Measurements from ENCODE around the gene PEX14. TPM values are rescaled to one million over a fixed set of nuclear protein-coding genes. Genes with fewer than 3 reads are reported as not detected.

The PEX14 gene
- total RNA-seq, 1 donor from 2014 or later = 24.0 TPM

GRCh38 chr1:10642403-10643080, 167.8 kb downstream of the PEX14 start:
- ATAC-seq (no peak), DNase-seq (ENCODE audit: low spot score) (no peak)

- no peak for DNase-seq (ENCODE audit: low spot score)
- no peak for ATAC-seq
These were observed 169.0 kb downstream of the PEX14 start for GRCh38 chr1:10643607-10644306.

- DNase-seq (ENCODE audit: low spot score) (no peak), ATAC-seq (no peak)
These were observed 169.8 kb downstream of the PEX14 start for GRCh38 chr1:10644307-10645128.

- ATAC-seq = peak; percentile 61
- no peak for DNase-seq (ENCODE audit: low spot score)
These were observed 171.7 kb downstream of the PEX14 start for GRCh38 chr1:10646347-10646861.

- no peak for ATAC-seq
- no peak for DNase-seq (ENCODE audit: low spot score)
These were observed 172.8 kb downstream of the PEX14 start for GRCh38 chr1:10647414-10648170.

- DNase-seq (ENCODE audit: low spot score) (no peak), ATAC-seq (no peak)
These were observed 174.2 kb downstream of the PEX14 start for GRCh38 chr1:10648689-10649516.

- ATAC-seq (no peak), DNase-seq (ENCODE audit: low spot score) (no peak)
These were observed 174.9 kb downstream of the PEX14 start for GRCh38 chr1:10649517-10650201.

- DNase-seq (ENCODE audit: low spot score) = no peak
- no peak for ATAC-seq
These were observed 176.0 kb downstream of the PEX14 start for GRCh38 chr1:10650556-10651388.

- ATAC-seq (peak; percentile 20), DNase-seq (ENCODE audit: low spot score) (no peak)
These were observed 176.6 kb downstream of the PEX14 start for GRCh38 chr1:10651389-10651766.

- no peak for DNase-seq (ENCODE audit: low spot score)
- ATAC-seq = no peak
These were observed 177.0 kb downstream of the PEX14 start for GRCh38 chr1:10651793-10652192.

GRCh38 chr1:10652626-10653025, 177.9 kb downstream of the PEX14 start:
- ATAC-seq (peak; percentile 61), DNase-seq (ENCODE audit: low spot score) (no peak)

- DNase-seq (ENCODE audit: low spot score) = no peak
These were observed 178.8 kb downstream of the PEX14 start for GRCh38 chr1:10653370-10654125.

GRCh38 chr1:10655002-10655401, 180.3 kb downstream of the PEX14 start:
- ATAC-seq = no peak
- DNase-seq (ENCODE audit: low spot score) = no peak

More at GRCh38 chr1:10653370-10654125, 178.8 kb downstream of the PEX14 start:
- ATAC-seq = no peak

- ATAC-seq = no peak
- DNase-seq (ENCODE audit: low spot score) = no peak
These were observed 181.7 kb downstream of the PEX14 start for GRCh38 chr1:10656431-10656830.

- no peak for DNase-seq (ENCODE audit: low spot score)
- no peak for ATAC-seq
These were observed 182.5 kb downstream of the PEX14 start for GRCh38 chr1:10657088-10657847.

GRCh38 chr1:10658396-10659066, 183.8 kb downstream of the PEX14 start:
- DNase-seq (ENCODE audit: low spot score) (no peak), ATAC-seq (no peak)

Measured in left lobe of liver (tissue), 2 donors.